ENCODE results near the gene FAM78B.

FAM78B gene

GRCh38 chr1:166080967-166081870 is 85.6 kb downstream of the FAM78B start:
- DNase-seq (ENCODE audit: extremely low spot score, insufficient read length, low read depth) (no peak), FAIRE-seq (no peak)

DNA sequence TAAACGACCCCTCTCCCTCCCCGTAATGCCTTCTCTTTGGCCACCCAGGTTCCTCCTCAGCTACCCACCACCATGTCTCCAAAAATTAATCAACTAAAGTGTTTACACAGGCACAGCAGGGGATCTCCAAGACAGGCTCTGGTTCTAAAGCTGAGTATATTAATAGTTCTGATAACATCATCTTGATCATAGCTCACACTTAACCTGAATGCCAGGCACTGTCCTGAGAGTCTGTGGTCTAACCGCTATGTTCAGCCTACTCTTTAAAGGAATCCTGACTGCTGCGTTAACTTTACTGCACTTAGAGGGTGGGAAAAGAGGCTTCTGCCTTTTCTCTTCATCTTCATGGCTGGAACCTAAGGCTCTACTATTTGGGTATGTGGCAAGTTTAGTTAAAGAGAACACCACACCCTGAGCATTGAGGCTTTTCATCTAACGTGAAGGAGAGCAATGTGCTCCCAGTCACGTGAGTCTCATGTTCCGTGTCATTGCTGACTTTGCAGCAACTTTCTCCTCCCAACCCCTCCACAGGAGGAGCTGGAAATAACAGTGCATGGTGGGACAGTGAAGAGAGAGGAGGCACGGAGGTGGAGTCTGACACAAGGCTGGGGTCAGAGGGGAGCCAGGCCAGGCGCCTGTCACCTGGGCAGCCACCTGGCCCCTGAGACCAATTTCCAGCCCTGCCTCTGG is 86.4 kb downstream of the FAM78B start:
- DNase-seq (ENCODE audit: extremely low spot score, insufficient read length, low read depth) (no peak), FAIRE-seq (no peak)

DNA sequence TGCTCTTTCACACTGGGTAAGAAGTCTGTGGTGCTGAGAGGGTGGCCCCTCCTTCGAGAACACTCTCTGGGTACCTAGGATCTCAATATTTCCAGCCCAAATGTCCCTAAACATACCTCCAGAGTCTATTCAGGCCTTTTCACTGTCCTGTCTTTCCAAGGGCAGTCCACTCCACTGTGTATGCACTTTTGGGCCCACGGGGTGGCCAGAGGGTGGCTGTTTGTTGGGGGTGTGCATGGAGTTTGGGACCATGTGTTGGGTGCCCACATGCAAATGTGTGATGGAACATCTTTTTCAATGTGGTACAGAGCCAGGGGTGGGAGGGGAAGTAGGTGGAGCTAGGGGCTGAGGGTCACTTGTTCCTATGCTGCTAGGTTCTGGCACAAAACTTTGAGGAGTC is 87.5 kb downstream of the FAM78B start:
- FAIRE-seq (no peak), DNase-seq (ENCODE audit: extremely low spot score, insufficient read length, low read depth) (no peak)

DNA sequence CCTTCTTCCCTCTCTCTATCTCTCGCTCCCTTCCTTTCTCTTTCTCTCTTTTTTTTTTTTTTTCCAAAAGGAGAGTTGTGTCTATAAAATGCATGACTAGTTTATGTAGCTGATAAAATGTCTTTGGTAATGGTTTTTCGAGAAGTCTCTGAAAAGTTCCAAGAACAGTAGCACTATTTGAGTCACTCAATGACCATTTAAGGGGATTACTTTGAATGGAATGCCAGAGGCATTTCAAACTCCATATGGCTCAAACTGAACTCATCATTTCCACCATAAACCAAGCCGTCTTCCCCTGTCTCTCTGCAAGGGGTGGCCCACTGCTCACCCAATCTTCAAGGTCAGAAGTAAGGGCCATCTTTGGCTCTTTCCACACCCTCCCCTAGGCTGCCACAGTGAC is 93.3 kb downstream of the FAM78B start:
- DNase-seq (ENCODE audit: extremely low spot score, insufficient read length, low read depth) (no peak), FAIRE-seq (no peak)

DNA sequence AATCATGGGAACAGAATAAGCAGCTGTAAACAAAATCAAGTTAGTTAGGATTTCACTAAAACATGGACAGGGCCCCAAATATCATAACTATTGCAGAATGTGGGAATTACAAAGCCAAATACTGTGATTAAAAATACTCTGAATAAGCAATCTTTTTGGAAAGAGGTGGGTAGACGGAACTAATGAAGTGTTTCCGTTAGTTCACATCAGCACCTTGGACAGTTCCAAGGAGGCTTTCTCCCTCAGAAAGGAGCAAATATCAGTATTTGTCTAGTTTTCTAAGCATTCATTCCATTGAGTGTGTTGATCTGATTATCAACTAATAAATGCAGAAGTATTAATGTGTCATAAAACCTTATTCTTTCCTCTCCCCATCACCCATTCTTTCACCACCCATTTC is 97.4 kb downstream of the FAM78B start:
- FAIRE-seq, result no peak
- DNase-seq (ENCODE audit: extremely low spot score, insufficient read length, low read depth), result no peak

- DNase-seq (ENCODE audit: extremely low spot score, insufficient read length, low read depth) (no peak), FAIRE-seq (no peak)
These were observed 100.7 kb downstream of the FAM78B start for GRCh38 chr1:166066107-166066506.

GRCh38 chr1:166064951-166065350 is 101.8 kb downstream of the FAM78B start:
- FAIRE-seq (no peak), DNase-seq (ENCODE audit: extremely low spot score, insufficient read length, low read depth) (no peak)

DNA sequence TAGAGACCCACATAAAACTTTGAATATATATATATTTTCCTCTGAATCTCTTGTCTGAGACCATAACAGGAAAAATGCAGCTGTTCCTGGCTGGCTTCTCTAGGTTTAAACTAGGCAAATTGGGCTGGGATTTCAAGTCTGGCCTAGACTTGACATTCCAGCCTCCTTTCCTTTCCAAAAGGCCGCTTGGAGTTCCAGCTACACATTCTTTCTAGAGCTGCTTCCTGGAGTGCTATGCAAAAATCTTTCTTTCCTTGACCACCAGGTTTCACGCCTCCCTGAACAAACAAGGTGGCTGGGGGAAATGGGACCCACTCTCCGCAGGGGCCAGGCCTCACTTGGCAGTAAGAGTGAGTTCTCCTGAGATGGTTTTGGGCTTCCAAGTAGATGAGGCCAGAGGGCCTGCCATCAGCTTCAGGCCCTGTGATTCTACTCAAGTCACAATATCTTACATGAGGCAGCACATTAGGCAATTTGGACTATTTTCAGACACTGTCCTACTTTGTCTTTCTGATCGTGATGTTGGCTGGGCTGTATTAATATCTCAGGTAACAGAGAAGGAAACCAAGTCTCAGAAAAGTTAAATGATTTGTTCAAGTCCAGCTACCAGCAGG is 102.4 kb downstream of the FAM78B start:
- no peak for DNase-seq (ENCODE audit: extremely low spot score, insufficient read length, low read depth)
- FAIRE-seq, result no peak

- DNase-seq (ENCODE audit: extremely low spot score, insufficient read length, low read depth) (no peak), FAIRE-seq (no peak)
These were observed 103.1 kb downstream of the FAM78B start for GRCh38 chr1:166063701-166064100.

DNA sequence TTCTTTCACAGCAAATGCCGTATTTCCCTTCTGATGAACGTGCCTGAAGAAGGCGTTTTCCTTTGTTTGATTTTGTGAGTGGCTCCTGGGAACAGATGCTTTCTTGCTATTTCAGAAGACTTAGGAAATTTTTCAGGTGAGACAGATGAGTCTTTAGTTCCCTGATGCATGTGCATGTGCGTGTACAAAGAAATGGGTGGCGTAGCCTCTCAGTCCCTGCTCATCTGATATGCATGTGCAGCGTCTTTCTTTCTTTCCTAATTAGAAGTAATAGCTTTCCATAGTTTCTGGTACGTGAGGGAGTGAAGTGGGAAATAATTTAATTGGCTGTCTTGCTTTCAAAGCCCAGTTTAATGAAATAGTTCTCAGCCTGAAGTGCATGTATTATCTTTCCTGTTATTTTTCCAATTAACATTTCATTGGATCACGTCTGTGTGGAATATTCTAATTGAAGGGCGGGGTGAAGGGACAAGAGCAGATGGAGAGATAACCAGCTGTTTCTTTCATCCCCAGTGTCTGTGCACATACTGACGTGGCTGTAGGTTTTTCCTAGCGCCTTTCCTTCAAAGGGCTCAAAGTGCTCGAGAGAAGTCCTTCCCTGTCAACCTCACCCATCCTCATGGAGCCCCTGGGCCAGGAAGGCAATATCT is 104.3 kb downstream of the FAM78B start:
- DNase-seq (ENCODE audit: extremely low spot score, insufficient read length, low read depth) (no peak), FAIRE-seq (no peak)

- no peak for DNase-seq (ENCODE audit: extremely low spot score, insufficient read length, low read depth)
- FAIRE-seq, result no peak
These were observed 109.2 kb downstream of the FAM78B start for GRCh38 chr1:166057650-166058049.

GRCh38 chr1:166053395-166053794 is 113.4 kb downstream of the FAM78B start:
- no peak for DNase-seq (ENCODE audit: extremely low spot score, insufficient read length, low read depth)

DNA sequence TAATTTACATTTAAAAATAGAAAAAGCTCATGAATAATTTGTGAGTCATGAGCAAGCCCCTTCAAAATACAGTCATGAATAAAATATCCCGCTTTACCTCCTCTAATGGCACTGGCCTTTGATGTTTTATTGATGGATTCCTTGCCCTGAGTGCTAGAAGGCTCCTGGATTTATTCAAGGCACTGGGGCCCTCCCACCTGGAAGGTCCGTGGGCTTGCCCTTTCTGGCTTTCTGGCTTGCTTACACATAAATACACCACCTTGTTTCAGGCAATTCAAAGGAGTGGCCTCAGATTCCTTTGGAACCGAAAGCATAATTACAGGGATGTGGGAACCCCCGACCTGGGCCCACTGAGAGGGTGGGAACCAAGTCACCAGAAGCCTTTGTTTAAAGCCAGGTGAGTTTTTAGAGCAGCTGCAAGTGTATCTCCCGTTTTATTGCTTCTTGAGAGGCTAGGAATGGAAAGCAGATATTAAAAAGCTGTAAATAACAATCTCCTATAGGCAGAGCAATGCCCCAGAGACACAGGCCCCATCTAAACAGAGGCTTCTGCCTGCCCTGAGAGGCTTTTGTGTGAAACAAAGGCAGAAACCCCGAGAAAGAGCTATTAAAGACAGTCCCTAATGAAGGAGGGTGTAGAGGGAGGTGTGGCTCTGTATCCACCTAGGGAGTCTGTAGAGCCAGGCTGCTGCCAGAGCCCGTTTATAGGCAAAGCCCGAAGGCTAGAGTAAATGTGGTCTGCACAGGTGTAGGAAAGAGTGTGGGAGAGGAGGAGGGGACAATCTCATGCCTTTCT is 126.4 kb downstream of the FAM78B start:
- no peak for DNase-seq (ENCODE audit: extremely low spot score, insufficient read length, low read depth)
- no peak for FAIRE-seq

More at GRCh38 chr1:166053395-166053794, 113.4 kb downstream of the FAM78B start:
- FAIRE-seq, result no peak

DNA sequence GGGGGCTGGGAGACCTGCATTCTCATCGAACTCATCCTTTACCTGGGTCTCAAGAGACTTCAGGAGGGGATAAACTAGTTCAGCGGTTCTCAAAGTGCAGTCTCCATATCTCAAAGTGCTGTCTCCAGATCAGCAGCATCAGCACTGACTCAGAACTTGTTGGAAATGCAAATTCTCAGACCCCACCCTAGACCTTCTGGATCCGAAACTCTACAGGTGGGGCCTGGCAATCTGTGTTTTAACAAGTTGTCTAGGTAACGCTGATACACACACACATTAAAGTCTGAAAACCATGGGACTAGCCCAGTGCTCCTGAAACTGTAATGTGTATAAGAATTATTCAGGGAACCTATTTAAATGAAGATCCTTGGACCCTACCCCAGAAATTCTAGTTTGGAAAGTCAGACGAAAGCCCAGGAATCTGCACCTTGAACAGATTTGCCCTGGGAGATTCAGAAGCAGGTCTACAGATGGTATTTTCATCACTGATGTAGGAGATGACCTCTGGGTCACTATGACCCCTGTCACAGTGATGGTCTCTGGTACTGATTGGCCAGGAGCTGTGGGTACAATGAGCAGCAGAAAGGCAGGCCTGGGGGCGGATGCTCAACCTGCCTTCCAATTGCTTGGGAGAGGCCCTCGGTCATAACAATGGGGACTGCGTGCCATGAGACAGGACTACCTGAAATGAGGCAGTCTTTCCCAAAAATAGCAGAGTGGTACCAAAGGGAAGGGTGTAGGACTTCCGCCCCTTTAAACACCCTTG is 127.2 kb downstream of the FAM78B start:
- DNase-seq (ENCODE audit: extremely low spot score, insufficient read length, low read depth), result no peak
- no peak for FAIRE-seq

DNA sequence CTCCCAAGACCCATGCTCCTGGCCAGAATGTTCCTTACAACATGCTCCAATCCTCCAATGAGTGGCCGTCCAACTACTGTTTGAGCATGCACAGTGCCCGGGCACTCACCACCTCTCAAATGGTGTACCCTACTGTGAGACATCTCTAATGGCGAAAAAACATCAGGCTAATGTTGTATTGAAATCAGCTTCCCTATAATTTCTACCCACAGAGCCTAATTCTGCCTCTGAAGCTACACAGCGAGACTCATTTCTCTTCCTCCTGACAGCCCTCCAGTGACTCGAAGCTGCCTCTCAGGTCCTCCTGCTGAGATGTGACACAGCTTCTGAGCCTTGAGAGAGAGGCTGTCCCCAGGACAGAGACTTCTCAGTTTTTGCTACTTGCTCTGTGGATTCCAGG is 130.7 kb downstream of the FAM78B start:
- FAIRE-seq (no peak), DNase-seq (ENCODE audit: extremely low spot score, insufficient read length, low read depth) (no peak)

DNA sequence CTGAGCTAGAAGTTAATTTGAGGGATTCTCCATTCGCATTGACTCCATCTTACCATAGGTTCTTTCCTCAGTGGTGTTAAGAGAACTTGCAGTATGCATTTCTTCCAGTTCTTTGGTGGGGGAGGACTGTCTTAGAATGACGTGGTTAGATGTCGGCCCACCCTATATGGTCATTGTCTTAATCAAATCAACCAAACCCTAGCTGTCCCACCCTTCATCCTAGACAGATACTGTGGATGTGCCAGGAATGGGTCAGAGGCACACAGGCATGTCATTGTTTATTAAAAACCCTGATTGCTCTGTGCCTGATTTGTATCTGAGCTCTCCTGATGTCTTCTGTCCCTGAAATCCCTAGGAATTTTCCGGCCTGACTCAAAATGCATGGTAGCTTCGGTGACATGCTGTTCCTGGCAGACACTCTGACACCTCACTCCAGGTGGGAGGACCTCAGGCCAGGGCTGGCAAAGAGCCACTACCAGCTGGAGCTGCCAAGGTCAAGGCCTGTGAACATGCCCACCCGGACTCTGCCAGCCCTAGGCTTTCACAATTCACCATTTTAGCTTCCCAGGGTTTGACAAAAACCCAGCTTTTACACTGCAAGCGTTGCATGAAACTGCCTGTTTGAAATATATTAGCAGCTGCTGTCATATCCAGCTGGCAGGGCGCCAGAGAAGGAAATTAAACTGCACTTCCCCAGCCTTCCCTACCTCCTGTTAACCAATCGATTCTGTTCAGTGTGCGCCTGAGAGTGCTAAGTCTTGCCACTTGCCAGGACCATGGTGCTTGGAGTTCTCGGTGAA is 134.0 kb downstream of the FAM78B start:
- FAIRE-seq, result no peak
- DNase-seq (ENCODE audit: extremely low spot score, insufficient read length, low read depth), result no peak

- FAIRE-seq (no peak), DNase-seq (ENCODE audit: extremely low spot score, insufficient read length, low read depth) (no peak)
These were observed 134.7 kb downstream of the FAM78B start for GRCh38 chr1:166031932-166032571.

All from GM18507 (cell line).